Adipocyte (in vitro differentiated cells): Measurements from ENCODE around the gene CNTF.
"Not testable (repeated sequence)": the region's sequence is repeated elsewhere in the genome, so short reads cannot be mapped to it uniquely, and the experiment has no call there.

ENCODE experiments used
- DNase-seq: peaks from one replicate; pipeline ENCODE4 v3.0.0-alpha.2; 2015; ENCODE audit warnings: low read depth
- H3K27me3 ChIP-seq: replicated peaks from 2 replicates; pipeline ENCODE4 v1.7.0; 2013; ENCODE audit warnings: mild to moderate bottlenecking, low read length, moderate library complexity; ENCODE audit not compliant: control insufficient read depth, insufficient read depth
- H3K36me3 ChIP-seq: 2 replicates; pipeline ENCODE4 v1.7.0; 2013; ENCODE audit warnings: low read length, mild to moderate bottlenecking, moderate library complexity; ENCODE audit not compliant: control insufficient read depth, insufficient read depth, severe bottlenecking
- H3K4me1 ChIP-seq: 2 replicates; pipeline ENCODE4 v1.7.0; 2013; ENCODE audit warnings: mild to moderate bottlenecking, low read length, moderate library complexity; ENCODE audit not compliant: control insufficient read depth, insufficient read depth
- H3K4me3 ChIP-seq: 2 replicates; pipeline ENCODE4 v1.7.0; 2013; ENCODE audit warnings: mild to moderate bottlenecking, low read length, moderate library complexity
- H3K9ac ChIP-seq: 2 replicates; pipeline ENCODE4 v1.7.0; 2013; ENCODE audit warnings: mild to moderate bottlenecking, low read length, moderate library complexity
- H3K9me3 ChIP-seq: 2 replicates; pipeline ENCODE4 v1.7.0; 2013; ENCODE audit warnings: mild to moderate bottlenecking, low read length, moderate library complexity; ENCODE audit not compliant: control insufficient read depth

CNTF gene, protein sequence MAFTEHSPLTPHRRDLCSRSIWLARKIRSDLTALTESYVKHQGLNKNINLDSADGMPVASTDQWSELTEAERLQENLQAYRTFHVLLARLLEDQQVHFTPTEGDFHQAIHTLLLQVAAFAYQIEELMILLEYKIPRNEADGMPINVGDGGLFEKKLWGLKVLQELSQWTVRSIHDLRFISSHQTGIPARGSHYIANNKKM

DNA sequence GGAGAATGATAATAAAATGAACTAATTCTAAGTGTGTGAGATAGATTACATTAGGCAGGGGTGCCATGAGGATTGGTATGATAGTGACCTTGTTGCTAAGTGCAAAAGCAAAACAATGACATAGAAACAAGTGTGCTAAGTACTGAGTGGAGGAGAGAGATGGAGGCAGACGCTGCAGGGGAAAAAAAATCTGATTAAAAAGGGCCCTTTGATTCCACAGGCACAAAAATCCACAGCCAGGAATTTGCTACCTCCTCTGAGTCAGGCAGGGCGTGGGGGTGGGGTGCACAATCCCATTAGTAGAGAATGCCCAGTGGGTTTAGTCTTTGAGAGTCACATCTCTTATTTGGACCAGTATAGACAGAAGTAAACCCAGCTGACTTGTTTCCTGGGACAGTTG, at the start of gene CNTF:
Gene CNTF, plus strand, starts transcription at position 322 of the 400 bp plus-strand sequence. CDS start 88 bp downstream, outside the sequence.
- peaks cover 50% of the 10 kb centered on the region for H3K4me1 ChIP-seq
- DNase-seq: no peak

DNA sequence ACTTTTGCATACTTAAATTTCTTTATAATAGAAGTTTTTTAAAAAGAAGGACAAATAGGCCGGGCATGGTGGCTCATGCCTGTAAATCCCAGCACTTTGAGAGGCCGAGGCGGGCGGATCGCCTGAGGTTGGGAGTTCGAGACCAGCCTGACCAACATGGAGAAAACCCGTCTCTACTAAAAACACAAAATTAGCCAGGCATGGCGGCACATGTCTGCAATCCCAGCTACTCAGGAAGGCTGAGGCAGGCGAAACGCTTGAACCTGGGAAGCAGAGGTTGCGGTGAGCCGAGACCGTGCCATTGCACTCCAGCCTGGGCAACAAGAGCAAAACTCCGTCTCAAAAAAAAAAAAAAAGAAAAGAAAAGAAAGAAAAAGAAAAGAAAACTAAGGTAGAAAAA, 49.6 kb upstream of the CNTF start:
- H3K4me3 ChIP-seq: peak overlapping the region; percentile 70
- H3K9ac ChIP-seq: peak overlapping the region; percentile 99

More for the DNA sequence above, at the start of gene CNTF:
- Histone ChIP-seq H3K4me3 (no peak within 1 kb of the TSS), H3K36me3 (peaks cover 76% of the 10 kb centered on the region), H3K9me3 (no peaks in the 10 kb centered on the region), H3K27me3 (no peaks in the 10 kb centered on the region), H3K9ac (no peak within 1 kb of the TSS)

DNA sequence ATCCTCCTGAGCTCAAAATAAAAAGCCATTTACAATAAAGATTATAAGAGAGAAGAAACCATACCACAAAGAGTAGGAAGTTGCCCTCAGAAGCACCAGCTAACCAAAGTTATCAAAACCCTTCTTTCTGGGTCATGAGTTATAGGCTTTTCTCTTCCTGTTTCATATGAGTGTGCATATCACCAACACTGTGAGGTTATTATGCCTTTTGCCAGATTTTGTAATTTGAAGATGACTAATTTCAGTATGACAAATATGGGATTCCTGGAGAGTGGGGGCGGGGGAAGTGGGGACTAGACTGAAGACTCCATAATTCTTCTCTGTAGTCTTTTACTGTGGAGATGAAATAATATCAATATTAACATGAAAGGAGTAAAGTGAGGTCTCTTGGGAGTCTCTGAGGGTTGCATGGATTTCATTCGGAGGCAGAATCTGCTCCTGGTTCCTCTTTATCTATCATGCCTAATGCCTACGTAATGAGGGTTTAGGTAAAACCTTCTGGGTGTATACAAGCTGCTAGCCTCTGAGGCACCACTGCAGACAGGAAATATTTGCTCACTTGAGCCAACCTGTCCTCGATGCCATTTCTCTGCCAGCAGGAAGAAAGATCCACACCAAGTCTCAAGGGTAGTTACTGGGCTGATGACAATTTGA, 48.9 kb upstream of the CNTF start:
- Histone ChIP-seq H3K36me3 (peaks cover 13% of the 10 kb centered on the region), H3K9me3 (no peaks in the 10 kb centered on the region), H3K9ac (peak overlapping the region; percentile 99), H3K4me3 (peak overlapping the region; percentile 70), H3K4me1 (peaks cover 54% of the 10 kb centered on the region), H3K27me3 (no peaks in the 10 kb centered on the region)
- peak; percentile 85 for DNase-seq

More for the DNA sequence above, 49.6 kb upstream of the CNTF start:
- not testable (repeated sequence) for H3K9me3 ChIP-seq, H3K27me3 ChIP-seq, DNase-seq
- peaks cover 54% of the 10 kb centered on the region for H3K4me1 ChIP-seq
- peaks cover 14% of the 10 kb centered on the region for H3K36me3 ChIP-seq

DNA sequence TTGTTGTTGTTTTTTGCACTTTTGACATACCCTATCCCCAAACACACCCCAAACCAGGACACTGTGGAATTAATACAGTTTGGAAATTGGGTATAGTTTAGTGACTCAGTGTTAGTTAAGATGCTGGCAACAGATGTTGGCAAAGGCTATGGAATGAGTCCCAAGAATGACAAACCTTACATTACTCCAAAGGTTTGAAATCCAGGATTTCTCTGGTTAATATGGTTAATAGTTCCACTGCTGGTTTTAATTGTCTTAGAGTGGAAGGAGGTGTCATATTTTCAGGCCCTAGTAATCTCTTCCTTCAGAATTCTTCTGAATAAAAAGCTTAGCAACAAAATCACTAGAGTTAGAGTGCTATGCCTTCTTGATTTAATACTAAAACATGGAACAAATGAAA, 47.6 kb upstream of the CNTF start:
- Histone ChIP-seq H3K4me1 (peaks cover 54% of the 10 kb centered on the region), H3K27me3 (no peaks in the 10 kb centered on the region), H3K9me3 (no peaks in the 10 kb centered on the region), H3K4me3 (peak overlapping the region; percentile 70), H3K36me3 (peaks cover 1% of the 10 kb centered on the region), H3K9ac (peak overlapping the region; percentile 99)
- DNase-seq: peak; percentile 56

DNA sequence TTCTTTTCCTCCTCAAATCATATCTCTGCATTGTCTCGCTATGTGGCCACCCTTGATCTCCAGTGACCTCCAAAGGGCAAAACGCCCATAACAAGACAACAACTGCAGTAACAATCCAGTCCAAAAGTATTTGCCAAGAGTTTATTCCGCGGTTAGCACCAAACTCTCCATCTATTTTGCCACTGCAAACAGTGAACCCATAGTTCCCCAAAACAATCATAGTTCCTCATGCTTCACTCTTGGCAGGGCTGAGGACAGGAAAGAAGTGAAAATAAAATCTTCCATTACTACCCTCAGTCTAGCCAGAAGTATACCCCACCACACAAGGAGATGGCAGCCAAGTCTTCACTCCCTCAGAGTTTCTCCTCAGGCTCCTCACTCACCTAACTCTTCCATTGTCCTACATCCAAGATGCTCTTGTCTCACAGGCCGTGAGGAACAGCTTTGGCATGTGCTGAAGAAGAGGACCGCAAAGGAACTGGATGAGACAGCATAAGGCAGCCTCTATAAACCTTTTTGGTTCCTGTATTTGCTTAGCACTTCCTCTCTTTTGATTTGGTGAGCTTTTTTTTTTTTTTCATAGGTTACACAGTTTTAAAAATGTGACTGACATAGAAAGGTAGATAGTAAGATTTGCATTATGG, 47.0 kb upstream of the CNTF start, which contains the start of gene LPXN:
Gene LPXN, minus strand, starts transcription at position 480 of the 644 bp plus-strand sequence. Its CDS starts 84 bp downstream, at position 396.
- no peaks in the 10 kb centered on the region for H3K27me3 ChIP-seq
- DNase-seq: no peak
- no peaks in the 10 kb centered on the region for H3K9me3 ChIP-seq
- H3K36me3 ChIP-seq: no peaks in the 10 kb centered on the region
- peak within 1 kb of the TSS; percentile 99 for H3K9ac ChIP-seq
- H3K4me3 ChIP-seq: peak within 1 kb of the TSS; percentile 91
- H3K4me1 ChIP-seq: peaks cover 56% of the 10 kb centered on the region

DNA sequence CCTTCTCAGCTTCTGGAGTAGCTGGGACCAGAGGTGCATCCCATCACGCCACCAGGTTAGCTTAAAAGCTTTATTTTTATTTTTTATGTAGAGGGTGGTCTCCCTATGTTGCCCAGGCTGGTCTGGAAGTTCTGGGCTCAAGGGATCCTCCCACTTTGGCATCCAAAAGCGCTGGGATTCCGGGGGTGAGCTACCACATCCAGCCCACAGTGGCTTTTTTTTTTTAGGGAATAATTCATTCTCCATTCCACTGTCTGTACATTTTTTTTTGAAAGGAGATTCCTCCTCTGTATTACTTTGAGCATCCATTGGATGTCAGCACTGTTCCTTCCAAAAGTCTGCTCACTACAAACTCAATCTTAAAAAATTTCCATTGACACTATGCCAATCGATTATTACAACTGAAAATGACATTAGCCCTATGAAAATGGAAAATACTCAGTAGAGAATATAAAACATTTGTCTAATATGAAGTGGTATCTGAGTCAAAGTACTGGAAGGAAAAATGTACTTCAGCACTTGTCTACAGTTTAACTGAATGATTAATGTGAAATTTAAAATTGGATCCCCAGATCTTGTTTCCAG, 45.5 kb upstream of the CNTF start:
- Histone ChIP-seq H3K36me3 (no peaks in the 10 kb centered on the region), H3K4me1 (peaks cover 65% of the 10 kb centered on the region), H3K4me3 (peak overlapping the region; percentile 91), H3K27me3 (no peaks in the 10 kb centered on the region), H3K9ac (peak overlapping the region; percentile 99), H3K9me3 (no peaks in the 10 kb centered on the region)
- peak; percentile 74 for DNase-seq

DNA sequence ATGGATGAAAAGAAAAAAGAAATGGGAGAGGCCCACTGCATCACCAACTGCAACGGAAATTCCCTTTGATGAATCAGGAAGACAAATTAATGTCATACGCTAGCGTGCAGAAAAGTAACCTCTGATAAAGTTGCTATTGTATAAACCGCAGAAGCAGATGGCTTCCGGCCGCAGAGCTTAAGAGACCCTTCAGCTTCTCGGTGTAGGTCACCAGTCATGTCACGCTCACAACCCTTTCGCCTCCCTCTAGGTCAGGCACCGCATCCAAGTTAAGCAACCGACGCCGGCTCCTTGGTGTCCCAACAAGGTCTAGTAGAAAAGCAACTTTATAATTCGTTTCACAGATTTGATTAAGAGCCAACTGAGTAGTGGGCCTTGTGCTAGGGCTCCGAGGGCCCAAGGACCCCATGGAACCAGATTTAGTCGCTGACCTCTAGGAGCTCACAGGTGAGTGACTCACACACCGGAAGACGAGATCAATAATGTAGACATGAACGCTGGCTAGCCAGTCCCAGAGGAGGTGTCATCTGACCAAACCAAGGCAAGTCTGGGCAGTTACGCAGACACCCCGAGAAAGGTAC, 44.8 kb upstream of the CNTF start:
- H3K27me3 ChIP-seq: no peaks in the 10 kb centered on the region
- DNase-seq: peak; percentile 87
- H3K9ac ChIP-seq: peak overlapping the region; percentile 99
- H3K36me3 ChIP-seq: no peaks in the 10 kb centered on the region
- peaks cover 68% of the 10 kb centered on the region for H3K4me1 ChIP-seq
- H3K9me3 ChIP-seq: no peaks in the 10 kb centered on the region
- H3K4me3 ChIP-seq: peak overlapping the region; percentile 91

DNA sequence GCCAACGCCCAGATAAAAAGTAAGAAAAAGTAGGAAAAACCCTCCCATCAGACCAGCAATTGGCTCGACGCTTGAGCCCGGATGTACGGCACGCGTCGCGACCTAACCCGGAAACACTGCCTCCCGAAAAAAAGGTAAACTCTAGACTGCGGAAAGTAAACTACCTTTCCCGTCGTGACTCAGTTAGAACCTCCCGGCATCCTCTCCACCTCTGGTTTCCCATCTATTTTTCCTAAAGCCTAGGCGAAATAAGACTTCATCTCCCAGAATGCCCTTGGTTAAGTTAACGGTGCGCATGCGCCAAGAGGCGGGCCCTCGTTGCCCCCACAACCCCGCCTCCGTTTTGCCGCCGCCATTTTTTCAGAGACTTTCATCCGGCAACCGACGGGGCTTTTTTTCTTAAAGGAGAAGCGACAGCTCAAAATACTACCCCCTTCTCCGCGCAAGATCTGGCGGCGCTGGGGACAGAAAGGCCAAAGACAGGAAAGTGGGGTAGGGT, 44.3 kb upstream of the CNTF start:
- no peaks in the 10 kb centered on the region for H3K27me3 ChIP-seq
- H3K36me3 ChIP-seq: no peaks in the 10 kb centered on the region
- peak; percentile 98 for DNase-seq
- H3K9me3 ChIP-seq: no peaks in the 10 kb centered on the region
- peaks cover 68% of the 10 kb centered on the region for H3K4me1 ChIP-seq
- H3K4me3 ChIP-seq: peak overlapping the region; percentile 91
- peak overlapping the region; percentile 99 for H3K9ac ChIP-seq

DNA sequence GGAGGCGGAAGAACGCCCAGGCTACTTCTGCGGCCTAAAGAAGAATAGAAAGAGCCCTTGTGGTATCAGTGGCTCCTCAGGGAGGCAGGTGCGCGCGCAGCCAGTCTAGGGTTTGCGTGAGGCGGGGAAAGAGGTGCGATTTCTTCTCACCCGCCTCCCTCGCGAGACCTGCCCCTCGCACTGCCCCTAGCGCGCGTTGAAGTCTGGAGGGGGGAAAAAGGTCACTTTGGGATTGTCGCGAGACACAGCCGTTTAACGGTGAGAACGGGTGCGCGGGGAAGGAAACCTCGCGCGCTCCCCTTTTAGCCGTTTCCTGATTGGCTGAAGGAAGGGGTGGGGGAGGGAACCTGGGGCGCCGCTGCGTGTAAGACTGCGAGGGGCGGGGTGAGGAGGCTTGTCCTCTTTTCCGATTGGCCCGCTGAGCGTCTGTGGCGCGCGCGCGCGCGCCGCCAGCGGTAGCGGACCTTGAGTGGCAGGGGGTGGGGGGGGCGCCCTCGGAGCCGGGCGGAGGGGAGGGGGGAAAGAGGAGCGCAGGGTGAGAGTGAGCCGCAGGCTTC, 43.8 kb upstream of the CNTF start, which contains the start of gene ZFP91:
Gene ZFP91, plus strand, starts transcription at position 429 of the 557 bp plus-strand sequence. CDS start 219 bp downstream, outside the sequence.
- Histone ChIP-seq H3K36me3 (no peaks in the 10 kb centered on the region), H3K9ac (peak within 1 kb of the TSS; percentile 99), H3K27me3 (no peaks in the 10 kb centered on the region), H3K9me3 (no peaks in the 10 kb centered on the region), H3K4me1 (peaks cover 68% of the 10 kb centered on the region), H3K4me3 (peak within 1 kb of the TSS; percentile 91)
- peak; percentile 100 for DNase-seq

DNA sequence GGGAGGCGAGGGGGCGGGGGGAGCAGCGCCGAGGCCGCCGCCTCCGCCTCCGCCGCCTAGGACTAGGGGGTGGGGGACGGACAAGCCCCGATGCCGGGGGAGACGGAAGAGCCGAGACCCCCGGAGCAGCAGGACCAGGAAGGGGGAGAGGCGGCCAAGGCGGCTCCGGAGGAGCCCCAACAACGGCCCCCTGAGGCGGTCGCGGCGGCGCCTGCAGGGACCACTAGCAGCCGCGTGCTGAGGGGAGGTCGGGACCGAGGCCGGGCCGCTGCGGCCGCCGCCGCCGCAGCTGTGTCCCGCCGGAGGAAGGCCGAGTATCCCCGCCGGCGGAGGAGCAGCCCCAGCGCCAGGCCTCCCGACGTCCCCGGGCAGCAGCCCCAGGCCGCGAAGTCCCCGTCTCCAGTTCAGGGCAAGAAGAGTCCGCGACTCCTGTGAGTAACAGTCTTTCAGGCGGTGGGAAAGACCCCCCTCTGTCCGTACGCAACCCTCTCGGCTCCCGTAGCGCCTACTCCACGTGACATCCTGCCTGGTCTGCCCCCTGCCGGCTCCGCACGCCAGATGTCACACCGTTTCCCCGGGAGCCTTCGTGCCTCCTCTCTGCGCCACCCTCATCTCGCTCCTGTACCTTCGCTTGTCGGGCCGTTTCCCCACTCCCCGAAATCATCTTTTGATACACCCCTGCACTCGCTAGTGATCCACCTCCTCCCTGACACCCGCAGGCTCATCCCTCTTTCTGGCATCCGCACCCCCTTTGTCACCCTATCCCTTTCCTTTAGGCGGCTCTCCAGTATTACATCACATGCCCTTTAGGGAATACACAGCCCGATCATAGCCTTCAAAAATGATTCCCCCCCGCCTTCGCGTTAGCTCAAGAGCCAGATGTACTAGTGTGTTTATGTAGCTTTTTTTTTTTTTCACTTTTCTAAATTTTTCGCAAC, 43.0 kb upstream of the CNTF start:
- H3K36me3 ChIP-seq: no peaks in the 10 kb centered on the region
- H3K4me1 ChIP-seq: peaks cover 68% of the 10 kb centered on the region
- H3K27me3 ChIP-seq: no peaks in the 10 kb centered on the region

More for the DNA sequence above, 43.0 kb upstream of the CNTF start:
- Histone ChIP-seq H3K4me3 (peak overlapping the region; percentile 84), H3K9ac (peak overlapping the region; percentile 98), H3K9me3 (no peaks in the 10 kb centered on the region)
- DNase-seq: peak; percentile 97
